ENCODE data around the gene TIMM50. TPM values are rescaled to one million over a fixed set of nuclear protein-coding genes. Genes with fewer than 3 reads are reported as not detected.

The TIMM50 gene
- total RNA-seq, 1 donor from 2014 or later = 97.2 TPM

DNA sequence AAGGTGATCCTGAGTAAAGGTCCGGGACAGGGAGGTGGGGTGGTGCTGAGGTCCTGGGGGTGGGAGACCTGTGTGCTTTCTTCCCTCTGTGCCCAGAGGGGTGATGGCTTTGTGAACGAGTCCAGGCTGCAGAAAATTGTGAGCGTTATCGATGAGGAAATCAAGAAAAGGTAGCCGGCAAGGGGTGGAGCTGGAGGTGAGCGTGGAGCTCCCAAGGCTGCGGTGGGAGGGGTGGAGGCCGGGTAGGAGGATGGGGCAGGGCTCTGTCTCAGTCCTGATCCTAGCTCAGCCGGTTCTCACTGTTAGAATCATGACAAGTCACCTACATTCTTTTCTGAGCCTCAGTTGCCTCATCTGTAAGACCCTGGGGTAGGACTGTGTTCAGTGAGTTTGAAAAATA lies 38.3 kb downstream of the TIMM50 start:
- H3K4me3 Mint-ChIP-seq (ENCODE audit: unreplicated experiment) = no peak overlapping the region
- TF ChIP-seq, protein P1, sequence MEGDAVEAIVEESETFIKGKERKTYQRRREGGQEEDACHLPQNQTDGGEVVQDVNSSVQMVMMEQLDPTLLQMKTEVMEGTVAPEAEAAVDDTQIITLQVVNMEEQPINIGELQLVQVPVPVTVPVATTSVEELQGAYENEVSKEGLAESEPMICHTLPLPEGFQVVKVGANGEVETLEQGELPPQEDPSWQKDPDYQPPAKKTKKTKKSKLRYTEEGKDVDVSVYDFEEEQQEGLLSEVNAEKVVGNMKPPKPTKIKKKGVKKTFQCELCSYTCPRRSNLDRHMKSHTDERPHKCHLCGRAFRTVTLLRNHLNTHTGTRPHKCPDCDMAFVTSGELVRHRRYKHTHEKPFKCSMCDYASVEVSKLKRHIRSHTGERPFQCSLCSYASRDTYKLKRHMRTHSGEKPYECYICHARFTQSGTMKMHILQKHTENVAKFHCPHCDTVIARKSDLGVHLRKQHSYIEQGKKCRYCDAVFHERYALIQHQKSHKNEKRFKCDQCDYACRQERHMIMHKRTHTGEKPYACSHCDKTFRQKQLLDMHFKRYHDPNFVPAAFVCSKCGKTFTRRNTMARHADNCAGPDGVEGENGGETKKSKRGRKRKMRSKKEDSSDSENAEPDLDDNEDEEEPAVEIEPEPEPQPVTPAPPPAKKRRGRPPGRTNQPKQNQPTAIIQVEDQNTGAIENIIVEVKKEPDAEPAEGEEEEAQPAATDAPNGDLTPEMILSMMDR (IDR thresholded peaks at IDR 0.05; ENCODE audit: insufficient read depth, low read depth, low read length) = no peak
- TF ChIP-seq EZH2 (IDR thresholded peaks at IDR 0.05; ENCODE audit: insufficient read depth, low read length) = no peak
- FAIRE-seq = no peak

DNA sequence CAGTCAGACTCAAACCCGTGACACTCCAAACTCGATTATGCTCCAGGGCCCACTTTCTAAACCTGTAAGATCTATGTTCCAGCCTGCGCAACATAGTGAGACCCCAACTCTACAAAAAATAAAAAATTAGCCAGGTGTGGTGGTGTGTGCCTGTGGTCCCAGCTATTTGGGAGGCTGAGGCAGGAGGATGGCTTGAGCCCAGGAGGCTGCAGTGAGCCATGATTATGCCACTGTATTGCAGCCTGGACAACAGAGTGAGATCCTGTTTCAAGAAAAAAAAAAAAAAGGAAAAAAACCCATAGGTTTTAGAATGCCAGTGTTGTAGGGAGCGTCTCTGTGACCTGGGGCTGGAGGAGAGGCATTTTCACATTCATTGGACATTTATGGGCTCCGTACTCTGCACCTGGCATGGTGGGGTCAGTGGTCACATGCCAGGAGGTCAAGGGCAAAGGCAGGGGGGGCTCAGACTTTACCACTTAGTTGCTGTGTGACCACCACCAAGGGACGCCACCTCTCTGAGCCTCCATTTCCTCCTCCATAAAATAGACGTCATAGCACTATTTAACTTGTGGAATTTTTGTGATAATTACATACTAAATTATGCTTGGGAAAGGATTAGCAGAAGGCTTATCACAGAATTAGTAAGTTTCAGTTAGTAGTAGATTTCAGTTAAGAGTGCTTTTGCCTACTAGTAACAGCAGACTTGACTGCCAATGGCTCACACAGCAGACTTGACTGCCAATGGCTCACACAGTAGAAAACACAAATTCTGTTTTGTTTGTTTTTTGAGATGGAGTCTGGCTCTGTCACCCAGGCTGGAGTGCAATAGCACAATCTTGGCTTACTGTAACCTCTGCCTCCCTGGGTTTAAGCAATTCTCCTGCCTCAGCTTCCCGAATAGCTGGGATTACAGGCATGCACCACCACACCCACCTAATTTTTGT lies 40.2 kb downstream of the TIMM50 start:
- Mint-ChIP-seq H3K27ac (ENCODE audit: unreplicated experiment) (no peak overlapping the region), H3K36me3 (ENCODE audit: low read depth, unreplicated experiment) (peaks cover 3% of the 10 kb centered on the region), H3K4me1 (ENCODE audit: low read depth, unreplicated experiment) (no peaks in the 10 kb centered on the region), H3K27me3 (ENCODE audit: low read depth, unreplicated experiment) (peaks cover 18% of the 10 kb centered on the region), H3K9me3 (ENCODE audit: unreplicated experiment) (no peaks in the 10 kb centered on the region), H3K4me3 (ENCODE audit: unreplicated experiment) (no peak overlapping the region)
- Histone ChIP-seq H3K27ac (ENCODE audit: low read depth, low read length) (no peak overlapping the region), H2AFZ (ENCODE audit: low read depth, low read length) (no peak overlapping the region), H3K9ac (ENCODE audit: low read length) (no peak overlapping the region), H4K20me1 (ENCODE audit: insufficient read depth, low read length) (no peaks in the 10 kb centered on the region), H3K27me3 (ENCODE audit: insufficient read depth, low read length) (peaks cover 14% of the 10 kb centered on the region), H3K4me3 (ENCODE audit: insufficient read depth, low read depth, low read length) (no peak overlapping the region), H3K79me2 (ENCODE audit: insufficient read depth, low read length) (no peaks in the 10 kb centered on the region), H3K4me1 (ENCODE audit: insufficient read depth, low read length) (no peaks in the 10 kb centered on the region), H3K4me2 (ENCODE audit: low read length) (no peak overlapping the region), H3K9me3 (ENCODE audit: insufficient read depth, low read depth, low read length) (no peaks in the 10 kb centered on the region), H3K36me3 (ENCODE audit: insufficient read depth, low read length) (no peaks in the 10 kb centered on the region)
- TF ChIP-seq EZH2 (IDR thresholded peaks at IDR 0.05; ENCODE audit: insufficient read depth, low read length) = no peak
- TF ChIP-seq, protein P1 (IDR thresholded peaks at IDR 0.05; ENCODE audit: insufficient read depth, low read depth, low read length) = no peak
- DNase-seq (ENCODE audit: low read depth) (no peak), FAIRE-seq (no peak)

More for the DNA sequence above, 38.3 kb downstream of the TIMM50 start:
- Mint-ChIP-seq H3K27me3 (ENCODE audit: low read depth, unreplicated experiment) (peaks cover 32% of the 10 kb centered on the region), H3K4me1 (ENCODE audit: low read depth, unreplicated experiment) (no peaks in the 10 kb centered on the region), H3K9me3 (ENCODE audit: unreplicated experiment) (peaks cover 4% of the 10 kb centered on the region), H3K36me3 (ENCODE audit: low read depth, unreplicated experiment) (peaks cover 3% of the 10 kb centered on the region), H3K27ac (ENCODE audit: unreplicated experiment) (no peak overlapping the region)
- Histone ChIP-seq H3K9me3 (ENCODE audit: insufficient read depth, low read depth, low read length) (peaks cover 2% of the 10 kb centered on the region), H3K9ac (ENCODE audit: low read length) (no peak overlapping the region), H3K27ac (ENCODE audit: low read depth, low read length) (no peak overlapping the region), H3K79me2 (ENCODE audit: insufficient read depth, low read length) (no peaks in the 10 kb centered on the region), H3K4me1 (ENCODE audit: insufficient read depth, low read length) (peaks cover 8% of the 10 kb centered on the region), H2AFZ (ENCODE audit: low read depth, low read length) (no peak overlapping the region), H3K36me3 (ENCODE audit: insufficient read depth, low read length) (no peaks in the 10 kb centered on the region), H3K4me3 (ENCODE audit: insufficient read depth, low read depth, low read length) (no peak overlapping the region), H3K4me2 (ENCODE audit: low read length) (no peak overlapping the region), H3K27me3 (ENCODE audit: insufficient read depth, low read length) (peaks cover 32% of the 10 kb centered on the region), H4K20me1 (ENCODE audit: insufficient read depth, low read length) (no peaks in the 10 kb centered on the region)
- no peak for DNase-seq (ENCODE audit: low read depth)

DNA sequence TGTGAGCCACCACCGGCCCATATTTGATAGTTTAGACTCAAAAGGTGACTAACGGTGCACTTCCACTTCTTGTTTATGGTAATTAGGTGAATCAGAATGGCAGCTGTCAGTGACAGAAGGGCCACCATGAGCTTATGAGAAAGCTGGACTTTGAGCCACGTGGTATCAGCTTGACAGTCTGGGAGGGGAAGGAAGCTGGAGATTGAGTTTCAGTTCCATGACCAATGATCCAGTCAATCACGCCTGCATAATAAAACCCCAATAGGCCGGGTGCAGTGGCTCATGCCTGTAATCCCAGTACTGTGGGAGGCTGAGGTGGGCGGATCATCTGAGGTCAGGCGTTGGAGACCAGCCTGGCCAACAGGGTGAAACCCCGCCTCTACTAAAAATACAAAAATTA lies 43.9 kb downstream of the TIMM50 start:
- FAIRE-seq (no peak), DNase-seq (ENCODE audit: low read depth) (no peak)
- H2AFZ ChIP-seq (ENCODE audit: low read depth, low read length) = no peak overlapping the region
- peaks cover 1% of the 10 kb centered on the region for H4K20me1 ChIP-seq (ENCODE audit: insufficient read depth, low read length)
- Mint-ChIP-seq H3K9me3 (ENCODE audit: unreplicated experiment) (no peaks in the 10 kb centered on the region), H3K4me3 (ENCODE audit: unreplicated experiment) (no peak overlapping the region), H3K27ac (ENCODE audit: unreplicated experiment) (no peak overlapping the region), H3K27me3 (ENCODE audit: low read depth, unreplicated experiment) (no peaks in the 10 kb centered on the region), H3K4me1 (ENCODE audit: low read depth, unreplicated experiment) (no peaks in the 10 kb centered on the region), H3K36me3 (ENCODE audit: low read depth, unreplicated experiment) (peaks cover 2% of the 10 kb centered on the region)
- no peaks in the 10 kb centered on the region for H3K36me3 ChIP-seq (ENCODE audit: insufficient read depth, low read length)
- H3K4me2 ChIP-seq (ENCODE audit: low read length) = no peak overlapping the region
- H3K9ac ChIP-seq (ENCODE audit: low read length) = no peak overlapping the region
- H3K27me3 ChIP-seq (ENCODE audit: insufficient read depth, low read length) = no peaks in the 10 kb centered on the region
- H3K4me3 ChIP-seq (ENCODE audit: insufficient read depth, low read depth, low read length) = no peak overlapping the region
- no peaks in the 10 kb centered on the region for H3K79me2 ChIP-seq (ENCODE audit: insufficient read depth, low read length)
- H3K27ac ChIP-seq (ENCODE audit: low read depth, low read length) = no peak overlapping the region
- no peaks in the 10 kb centered on the region for H3K4me1 ChIP-seq (ENCODE audit: insufficient read depth, low read length)
- no peaks in the 10 kb centered on the region for H3K9me3 ChIP-seq (ENCODE audit: insufficient read depth, low read depth, low read length)
- TF ChIP-seq EZH2 (IDR thresholded peaks at IDR 0.05; ENCODE audit: insufficient read depth, low read length) = no peak
- TF ChIP-seq, protein P1 (IDR thresholded peaks at IDR 0.05; ENCODE audit: insufficient read depth, low read depth, low read length) = no peak

Measured in astrocyte (in vitro differentiated cells and primary cell).